GM18873 (cell line): ENCODE results near the gene CREG1.
"Not testable (repeated sequence)": the region's sequence is repeated elsewhere in the genome, so short reads cannot be mapped to it uniquely, and the experiment has no call there.

Experiments used
- ATAC-seq: cut with Tn5 transposase; IDR thresholded peaks from one replicate; pipeline ENCODE4 v1.9.1; 2021; ENCODE audit warnings: mild to moderate bottlenecking, moderate library complexity, moderate number of reproducible peaks; ENCODE audit not compliant: unreplicated experiment, low FRiP score

Gene CREG1

DNA sequence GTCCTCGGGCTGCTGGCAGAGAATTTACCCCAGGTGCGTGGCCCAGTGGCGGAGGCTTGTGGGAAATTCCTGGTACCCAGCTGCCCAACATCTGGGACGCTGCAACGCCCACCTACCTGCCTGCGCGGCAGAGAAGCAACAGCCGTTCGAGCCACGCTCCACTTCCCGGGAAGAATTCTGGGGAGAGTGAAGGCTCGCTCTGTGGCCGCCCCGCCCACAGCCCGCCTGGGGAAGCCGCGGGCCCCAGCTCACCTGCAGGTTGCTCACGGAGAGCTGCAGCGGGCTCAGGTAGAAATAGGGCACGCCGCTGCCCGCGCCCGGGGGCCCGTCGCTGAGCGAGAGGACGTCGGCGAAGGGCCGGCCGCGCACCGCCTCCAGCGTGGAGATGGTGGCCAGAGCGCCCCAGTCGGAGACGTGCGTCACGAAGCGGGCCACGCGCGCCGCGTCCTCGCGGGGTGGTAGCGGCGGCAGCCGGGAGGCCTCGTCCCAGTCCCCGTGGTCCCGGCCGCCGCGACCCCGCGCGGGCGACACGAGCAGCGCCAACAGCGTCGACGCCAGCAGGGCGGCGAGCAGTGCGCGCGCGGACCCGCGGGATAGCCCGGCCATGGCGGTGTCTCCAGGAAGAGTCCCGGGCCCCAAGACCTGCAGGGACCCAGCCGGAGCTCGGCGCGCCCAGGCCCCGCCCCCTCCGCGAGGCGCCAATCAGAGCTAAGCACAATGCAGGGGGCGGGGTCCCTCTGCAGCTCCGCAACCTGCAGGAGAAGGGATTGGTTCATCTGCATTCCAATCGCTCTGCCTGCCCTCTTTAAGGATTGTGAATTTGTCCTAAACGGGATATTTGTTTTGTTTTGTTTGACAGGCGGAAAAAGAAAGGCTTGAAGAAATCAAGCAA, at the start of gene CREG1:
Gene CREG1 (minus strand): TSS at position 627 of the 892 bp plus-strand sequence.
- ATAC-seq: peak; percentile 90

- no peak for ATAC-seq
Observed at GRCh38 chr1:167602840-167603239, 49.3 kb upstream of the CREG1 start.

GRCh38 chr1:167601442-167602383, 48.2 kb upstream of the CREG1 start:
- ATAC-seq: no peak

DNA sequence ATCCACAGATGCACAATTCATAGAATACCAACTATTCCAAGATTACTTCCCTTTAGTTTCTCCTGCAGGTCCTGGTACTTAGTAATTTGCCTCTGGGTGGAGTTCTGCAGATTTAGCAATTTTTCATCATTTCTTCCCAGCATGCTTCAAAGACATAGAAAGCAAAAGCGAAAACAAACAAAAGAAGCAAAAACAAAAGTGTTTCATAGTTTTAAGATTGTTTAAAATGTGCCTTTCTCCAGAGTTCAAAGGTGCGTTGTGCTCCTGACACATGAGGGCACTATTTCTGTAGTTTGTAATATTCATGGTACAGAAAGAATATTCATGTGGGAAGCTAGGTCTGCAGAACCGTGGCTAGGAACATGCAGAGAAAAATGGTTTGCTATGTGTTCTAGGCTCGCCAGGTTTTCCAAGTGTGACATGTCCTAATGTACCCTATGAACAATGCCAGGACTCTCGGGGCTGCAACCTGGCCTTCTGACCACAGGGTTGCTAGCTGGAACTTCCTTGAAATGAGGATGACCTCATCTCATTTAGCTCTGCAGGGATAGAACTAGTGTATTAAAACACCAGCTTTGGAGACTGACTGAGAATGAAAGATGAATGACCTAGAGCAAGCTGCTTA, 46.5 kb upstream of the CREG1 start:
- ATAC-seq: no peak

DNA sequence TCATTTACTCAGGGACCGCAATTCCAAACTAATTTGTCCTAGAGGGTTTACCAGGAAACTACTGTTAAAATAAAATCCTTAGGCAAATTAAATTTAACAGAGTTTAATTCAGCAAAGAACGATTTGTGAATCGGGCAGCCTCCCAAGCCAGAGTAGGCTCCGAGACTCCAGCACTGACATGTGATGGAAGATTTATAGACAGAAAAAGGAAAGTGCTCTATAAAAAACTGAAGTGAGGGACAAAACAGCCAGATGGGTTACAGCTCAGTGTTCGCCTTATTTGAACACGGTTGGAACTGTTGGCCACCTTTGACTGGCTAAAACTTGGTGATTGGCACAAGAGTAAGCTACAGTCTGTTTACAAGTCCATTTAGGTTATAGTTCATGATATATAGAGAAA, 41.3 kb upstream of the CREG1 start:
- ATAC-seq: no peak

DNA sequence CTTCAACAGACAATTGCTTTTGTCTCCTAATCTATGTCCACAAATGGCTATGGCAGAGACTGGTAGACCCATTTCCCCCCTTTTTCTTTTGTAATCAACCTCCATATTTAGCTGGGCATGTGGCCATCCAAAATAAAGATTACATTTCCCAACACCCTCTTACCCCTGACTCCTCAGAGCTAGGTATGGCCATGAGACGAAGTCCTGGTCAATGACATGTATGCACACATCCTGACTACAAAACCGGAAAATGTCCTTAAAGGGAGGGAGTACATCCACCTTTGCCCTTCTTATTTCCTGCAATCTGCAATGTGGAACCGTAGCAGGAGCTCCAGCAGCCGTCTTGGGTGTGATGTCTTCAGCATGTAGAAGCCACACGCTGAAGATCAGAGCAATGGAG, 40.3 kb upstream of the CREG1 start:
- ATAC-seq: no peak

DNA sequence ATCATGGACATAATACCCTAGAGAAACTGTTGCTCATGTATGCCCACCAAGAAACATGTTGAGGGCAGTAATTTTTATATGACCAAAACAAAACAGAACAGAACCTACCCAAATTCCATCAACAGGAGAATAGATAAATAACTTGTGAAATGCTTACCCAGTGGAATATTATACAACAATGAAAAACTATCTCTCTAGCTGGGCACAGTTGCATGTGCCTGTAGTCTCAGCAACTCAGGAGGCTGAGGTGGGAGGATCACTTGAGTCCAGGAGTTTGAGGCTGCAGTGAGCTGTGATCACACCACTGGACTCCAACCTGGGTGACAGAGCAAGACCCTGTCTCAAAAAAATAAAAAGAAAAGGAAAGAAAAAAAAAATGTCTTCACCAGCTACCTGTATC, 38.9 kb upstream of the CREG1 start:
- no peak for ATAC-seq

DNA sequence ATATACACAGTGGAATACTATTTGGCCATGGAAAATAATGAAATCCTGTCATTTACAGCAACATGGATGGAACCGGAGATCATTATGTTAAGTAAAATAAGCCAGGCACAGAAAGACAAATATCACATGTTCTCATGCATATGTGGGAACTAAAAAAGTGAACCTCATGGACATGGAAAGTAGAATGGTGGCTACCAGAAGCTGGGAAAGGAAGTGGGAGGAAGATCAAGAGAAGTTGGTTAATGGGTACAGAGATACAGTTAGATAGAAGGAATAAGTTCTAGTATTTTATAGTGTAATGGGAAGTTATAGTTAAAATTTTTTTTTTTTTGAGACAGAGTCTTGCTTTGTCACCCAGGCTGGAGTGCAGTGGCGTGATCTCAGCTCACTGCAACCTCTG, 34.8 kb upstream of the CREG1 start:
- ATAC-seq: no peak

DNA sequence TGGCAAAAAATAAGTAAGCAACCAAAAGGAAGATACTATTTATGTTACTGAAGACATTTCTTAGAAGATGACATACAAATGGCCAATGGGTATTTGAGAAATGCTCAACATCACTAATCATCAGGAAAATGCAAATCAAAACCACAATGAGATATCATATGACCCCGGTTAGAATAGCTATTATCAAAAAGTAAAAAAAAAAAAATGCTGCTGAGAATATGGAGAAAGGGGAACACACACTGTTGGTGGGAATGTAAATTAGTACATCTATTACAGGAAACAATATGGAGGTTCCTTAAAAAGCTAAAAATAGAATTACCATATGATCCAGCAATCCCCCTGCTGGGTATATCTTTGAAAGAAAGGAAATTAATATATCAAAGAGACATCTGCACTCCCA, 34.3 kb upstream of the CREG1 start:
- ATAC-seq: no peak

- ATAC-seq: no peak
Observed at GRCh38 chr1:167587342-167587741, 33.8 kb upstream of the CREG1 start.

DNA sequence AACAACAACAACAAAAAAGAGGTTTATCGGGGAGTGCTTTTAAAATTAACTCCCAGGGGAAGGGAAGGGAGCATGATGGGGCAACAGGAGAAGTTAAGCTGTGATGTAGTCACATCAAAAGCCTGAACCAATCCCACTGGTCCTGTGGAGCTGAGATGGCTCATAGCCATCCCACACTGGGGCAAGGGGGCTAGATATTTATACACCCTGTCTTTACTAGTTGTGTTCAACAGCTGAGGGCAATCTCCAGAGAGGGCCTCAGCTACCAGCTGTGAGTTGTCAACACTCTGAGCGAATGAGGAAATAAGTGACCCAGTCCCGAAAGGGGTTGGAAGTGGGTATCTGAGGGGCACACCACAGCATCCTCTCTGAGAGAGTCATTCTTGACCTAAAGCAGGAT, 31.0 kb upstream of the CREG1 start:
- ATAC-seq: no peak

- ATAC-seq: no peak
Observed at GRCh38 chr1:167582722-167583121, 29.2 kb upstream of the CREG1 start.

DNA sequence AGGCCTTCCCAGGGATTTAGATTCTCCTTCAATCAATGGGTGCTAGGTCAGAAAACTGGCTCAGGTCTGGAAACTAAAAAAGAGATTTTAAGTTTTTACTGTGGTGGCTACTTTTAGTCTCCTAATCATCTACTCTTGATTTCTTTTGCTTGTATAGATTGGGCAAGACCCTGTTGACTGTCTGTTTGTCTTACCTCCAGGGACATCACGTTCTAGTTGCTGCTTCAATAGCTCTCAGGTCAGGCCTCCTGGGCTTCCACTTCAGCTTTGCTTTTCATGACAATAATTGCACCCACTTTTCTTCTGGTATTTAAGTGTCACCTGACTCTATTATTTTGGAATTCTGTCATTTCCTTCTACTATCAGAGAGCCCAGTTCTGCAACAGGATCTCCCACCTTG, 28.5 kb upstream of the CREG1 start:
- no peak for ATAC-seq

GRCh38 chr1:167579986-167580385, 26.4 kb upstream of the CREG1 start:
- ATAC-seq: no peak

GRCh38 chr1:167578939-167579521, 25.5 kb upstream of the CREG1 start:
- no peak for ATAC-seq

- ATAC-seq: no peak
Observed at GRCh38 chr1:167575649-167576048, 22.1 kb upstream of the CREG1 start.

DNA sequence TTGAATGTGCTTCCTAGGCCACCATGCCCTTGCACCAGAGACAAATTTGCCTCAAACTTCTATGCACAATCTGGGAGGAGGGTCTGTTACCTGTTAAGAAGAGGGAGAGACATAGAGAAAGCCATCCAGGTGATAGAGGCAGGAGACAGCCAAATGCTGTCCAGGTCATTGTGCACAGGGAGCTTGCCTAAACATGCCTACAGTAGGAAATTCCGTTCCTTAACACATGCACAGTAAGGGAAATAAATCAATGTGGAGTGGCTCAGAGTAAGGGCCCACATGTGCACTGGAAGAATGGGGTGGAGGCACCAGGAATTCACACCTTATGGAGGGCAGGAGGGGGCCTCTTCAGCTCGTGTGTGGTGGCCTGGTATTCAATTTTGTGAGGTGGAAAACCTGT, 19.5 kb upstream of the CREG1 start:
- ATAC-seq: no peak

DNA sequence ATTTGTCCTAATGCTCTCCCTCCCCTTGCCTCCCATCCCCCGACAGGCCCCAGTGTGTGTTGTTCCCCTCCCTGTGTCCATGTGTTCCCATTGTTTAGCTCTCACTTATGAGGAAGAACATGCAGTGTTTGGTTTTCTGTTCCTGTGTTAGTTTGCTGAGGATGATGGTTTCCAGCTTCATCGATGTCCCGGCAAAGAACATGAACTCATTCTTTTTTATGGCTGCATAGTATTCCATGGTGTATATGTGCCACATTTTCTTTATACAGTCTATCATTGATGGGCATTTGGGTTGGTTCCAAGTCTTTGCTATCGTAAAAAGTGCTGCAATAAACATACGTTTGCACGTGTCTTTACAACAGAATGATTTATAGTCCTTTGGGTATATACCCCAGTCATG, 17.1 kb upstream of the CREG1 start:
- not testable (repeated sequence) for ATAC-seq

- no peak for ATAC-seq
Observed at GRCh38 chr1:167567663-167568062, 14.1 kb upstream of the CREG1 start.

DNA sequence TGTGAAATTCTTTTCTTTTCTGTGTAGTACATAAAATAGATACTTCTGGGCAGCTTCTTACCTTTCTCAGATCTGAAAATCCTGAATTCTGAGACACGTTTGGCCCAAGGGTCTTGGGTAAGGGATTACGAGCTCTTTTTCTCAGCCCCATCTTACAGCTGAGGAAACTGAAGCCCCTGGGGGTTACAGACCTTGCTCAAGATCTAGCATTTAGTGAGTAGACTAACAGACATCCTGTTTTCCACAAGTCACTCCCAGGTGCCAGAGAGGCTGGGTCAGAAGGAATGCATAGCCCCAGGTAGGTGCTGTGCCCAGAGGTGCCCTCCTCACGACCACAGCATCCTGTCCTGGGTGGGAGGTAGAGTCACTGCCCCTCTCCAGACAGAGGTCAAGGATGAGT, 13.2 kb upstream of the CREG1 start:
- no peak for ATAC-seq

DNA sequence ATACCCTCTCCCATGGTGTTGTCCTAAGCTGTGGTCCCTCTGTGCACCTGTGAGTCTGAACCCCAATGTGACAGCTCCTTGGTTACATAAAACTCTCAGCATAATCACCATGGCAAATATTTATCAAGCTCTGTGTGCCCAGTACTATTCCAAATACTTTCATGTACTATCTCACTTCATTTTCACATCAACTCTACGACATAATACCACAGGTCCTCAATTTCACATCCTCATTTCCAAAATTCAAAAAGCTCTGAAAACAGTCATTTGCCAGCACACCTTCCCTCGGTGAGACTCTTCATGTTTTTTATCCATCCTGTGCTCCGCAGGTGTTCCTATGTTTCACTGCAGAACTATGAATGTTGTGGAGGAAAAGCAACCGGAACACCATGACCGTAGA, 12.4 kb upstream of the CREG1 start:
- no peak for ATAC-seq
